RPMI7951 (cell line): Measurements from ENCODE around the gene DCAF8L1. TPM values are rescaled to one million over a fixed set of nuclear protein-coding genes. Genes with fewer than 3 reads are reported as not detected.
"Not testable (repeated sequence)": the region's sequence is repeated elsewhere in the genome, so short reads cannot be mapped to it uniquely, and the experiment has no call there.

Experiments used
- DNase-seq: peaks from one replicate; pipeline ENCODE4 v3.0.0-alpha.2; 2012; ENCODE audit warnings: low read depth
- total RNA-seq: library from RNA; depleted of rRNA; stranded (reverse); fragments of >200 nt; shearing (Covaris generic); gene quantifications from 2 replicates; pipeline ENCODE4 v1.2.3, GENCODE V29; 2014; rRNA removed

DCAF8L1 gene
- total RNA-seq = not detected in 2 replicates

- DNase-seq = no peak
Measured at GRCh38 chrX:27981349-27981748, at the start of gene DCAF8L1. TSS of gene DCAF8L1 (minus strand) at chrX:27981449. CDS start at chrX:27981334, 115 bp downstream.

GRCh38 chrX:28022371-28022770, 41.1 kb upstream of the DCAF8L1 start:
- no peak for DNase-seq

- DNase-seq = no peak
Measured at GRCh38 chrX:28016823-28017222, 35.6 kb upstream of the DCAF8L1 start.

GRCh38 chrX:28015993-28016392, 34.7 kb upstream of the DCAF8L1 start:
- no peak for DNase-seq

- no peak for DNase-seq
Measured at GRCh38 chrX:28010875-28011274, 29.6 kb upstream of the DCAF8L1 start.

GRCh38 chrX:27998666-27999065, 17.4 kb upstream of the DCAF8L1 start:
- no peak for DNase-seq

GRCh38 chrX:27997622-27998021, 16.4 kb upstream of the DCAF8L1 start:
- DNase-seq = no peak

- DNase-seq = no peak
Measured at GRCh38 chrX:27996132-27996531, 14.9 kb upstream of the DCAF8L1 start.

- no peak for DNase-seq
Measured at GRCh38 chrX:27995611-27996010, 14.4 kb upstream of the DCAF8L1 start.

- DNase-seq = no peak
Measured at GRCh38 chrX:27987862-27988646, 6.8 kb upstream of the DCAF8L1 start.

GRCh38 chrX:27976934-27977333, 4.3 kb downstream of the DCAF8L1 start:
- not testable (repeated sequence) for DNase-seq

GRCh38 chrX:27976284-27976683, 5.0 kb downstream of the DCAF8L1 start:
- DNase-seq = no peak

- DNase-seq = no peak
Measured at GRCh38 chrX:27968878-27969277, 12.4 kb downstream of the DCAF8L1 start.

- no peak for DNase-seq
Measured at GRCh38 chrX:27968352-27968751, 12.9 kb downstream of the DCAF8L1 start.

GRCh38 chrX:27966955-27967354, 14.3 kb downstream of the DCAF8L1 start:
- DNase-seq = no peak

- DNase-seq = no peak
Measured at GRCh38 chrX:27966492-27966891, 14.8 kb downstream of the DCAF8L1 start.

GRCh38 chrX:27965348-27965747, 15.9 kb downstream of the DCAF8L1 start:
- not testable (repeated sequence) for DNase-seq

GRCh38 chrX:27964432-27964831, 16.8 kb downstream of the DCAF8L1 start:
- no peak for DNase-seq

- DNase-seq = not testable (repeated sequence)
Measured at GRCh38 chrX:27960410-27960809, 20.8 kb downstream of the DCAF8L1 start.

GRCh38 chrX:27953171-27953570, 28.1 kb downstream of the DCAF8L1 start:
- DNase-seq = no peak

GRCh38 chrX:27933361-27933760, 47.9 kb downstream of the DCAF8L1 start:
- DNase-seq = no peak
